CD4-positive, alpha-beta T cell treated with Interleukin-21 for 1 hour (primary cell): ENCODE data around the gene DRC3.
"Not testable (repeated sequence)": the region's sequence is repeated elsewhere in the genome, so short reads cannot be mapped to it uniquely, and the experiment has no call there.

Experiments used
- DNase-seq: peaks from one replicate; pipeline ENCODE4 v3.0.0-alpha.2; 2020

DRC3 gene

DNA sequence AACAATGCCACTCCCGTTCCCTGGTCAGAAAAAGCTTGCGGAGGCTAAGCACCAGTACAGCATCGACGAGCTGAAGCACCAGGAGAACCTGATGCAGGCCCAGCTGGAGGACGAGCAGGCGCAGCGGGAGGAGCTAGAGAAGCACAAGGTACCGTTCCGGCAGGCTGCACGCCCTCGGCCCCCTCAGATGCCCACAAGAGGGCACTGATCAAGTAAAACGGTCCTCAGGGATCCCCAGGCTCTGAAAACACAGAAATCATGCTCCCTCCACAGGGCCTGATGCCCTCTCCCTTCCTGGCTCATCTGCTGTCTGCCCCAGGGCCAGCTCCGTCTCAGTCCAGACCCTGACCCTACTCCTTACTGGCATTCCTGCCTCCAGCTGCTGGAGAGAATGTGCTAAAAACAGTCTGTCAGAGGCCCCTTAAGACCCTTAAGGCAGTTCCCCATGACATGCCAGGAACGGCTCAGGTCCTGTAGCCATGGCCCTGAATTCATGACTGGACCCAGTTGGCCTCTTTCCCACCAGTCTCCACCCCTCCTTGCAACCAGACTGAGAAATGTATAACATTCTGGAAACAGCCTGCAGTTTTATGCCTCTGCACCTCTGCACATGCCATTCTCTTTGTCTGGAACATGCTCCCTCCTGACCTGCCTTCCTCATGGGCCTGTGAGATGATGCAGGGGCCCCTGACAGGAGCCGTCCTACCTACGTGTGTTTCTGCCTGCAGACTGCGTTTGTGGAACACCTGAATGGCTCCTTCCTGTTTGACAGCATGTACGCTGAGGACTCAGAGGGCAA, 21.8 kb downstream of the DRC3 start:
- no peak for DNase-seq

DNA sequence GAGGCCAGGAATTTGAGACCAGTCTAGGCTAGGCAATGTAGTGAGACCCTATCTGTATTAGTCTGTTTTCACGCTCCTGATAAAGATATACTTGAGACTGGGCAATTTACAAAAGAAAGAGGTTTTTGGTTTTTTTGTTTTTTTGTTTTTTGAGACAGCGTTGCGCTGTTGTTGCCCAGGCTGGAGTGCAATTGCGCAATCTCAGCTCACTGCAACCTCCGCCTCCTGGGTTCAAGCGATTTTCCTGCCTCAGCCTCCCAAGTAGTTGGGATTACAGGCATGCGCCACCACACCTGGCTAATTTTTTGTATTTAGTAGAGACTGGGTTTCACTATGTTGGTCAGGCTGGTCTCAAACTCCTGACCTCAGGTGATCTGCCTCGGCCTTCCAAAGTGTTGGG, 23.2 kb downstream of the DRC3 start:
- DNase-seq: not testable (repeated sequence)

- DNase-seq: no peak
These were observed 26.3 kb downstream of the DRC3 start for GRCh38 chr17:17998934-17999333.

- no peak for DNase-seq
These were observed 26.8 kb downstream of the DRC3 start for GRCh38 chr17:17999364-18000029.

DNA sequence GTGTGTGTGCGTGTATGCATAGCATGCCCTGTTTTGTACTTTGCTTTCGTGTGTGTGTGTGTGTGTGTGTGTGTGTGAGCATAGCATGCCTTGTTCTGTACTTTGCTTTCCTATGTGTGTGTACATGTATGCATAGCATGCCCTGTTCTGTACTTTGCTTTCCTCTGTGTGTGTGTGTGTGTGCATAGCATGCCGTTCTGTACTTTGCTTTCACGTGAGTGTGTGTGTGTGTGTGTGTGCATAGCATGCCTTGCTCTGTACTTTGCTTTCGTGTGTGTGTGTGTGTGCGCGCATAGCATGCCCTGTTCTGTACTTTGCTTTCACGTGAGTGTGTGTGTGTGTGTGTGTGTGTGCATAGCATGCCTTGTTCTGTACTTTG, 27.4 kb downstream of the DRC3 start:
- DNase-seq: no peak

GRCh38 chr17:18002171-18002570, 29.5 kb downstream of the DRC3 start:
- DNase-seq: no peak

GRCh38 chr17:18004345-18004744, 31.7 kb downstream of the DRC3 start:
- no peak for DNase-seq

- no peak for DNase-seq
These were observed 32.2 kb downstream of the DRC3 start for GRCh38 chr17:18004884-18005305.

GRCh38 chr17:18005496-18005895, 32.8 kb downstream of the DRC3 start:
- DNase-seq: no peak

- DNase-seq: no peak
These were observed 34.0 kb downstream of the DRC3 start for GRCh38 chr17:18006495-18007239.

- no peak for DNase-seq
These were observed 36.0 kb downstream of the DRC3 start for GRCh38 chr17:18008496-18009268.

DNA sequence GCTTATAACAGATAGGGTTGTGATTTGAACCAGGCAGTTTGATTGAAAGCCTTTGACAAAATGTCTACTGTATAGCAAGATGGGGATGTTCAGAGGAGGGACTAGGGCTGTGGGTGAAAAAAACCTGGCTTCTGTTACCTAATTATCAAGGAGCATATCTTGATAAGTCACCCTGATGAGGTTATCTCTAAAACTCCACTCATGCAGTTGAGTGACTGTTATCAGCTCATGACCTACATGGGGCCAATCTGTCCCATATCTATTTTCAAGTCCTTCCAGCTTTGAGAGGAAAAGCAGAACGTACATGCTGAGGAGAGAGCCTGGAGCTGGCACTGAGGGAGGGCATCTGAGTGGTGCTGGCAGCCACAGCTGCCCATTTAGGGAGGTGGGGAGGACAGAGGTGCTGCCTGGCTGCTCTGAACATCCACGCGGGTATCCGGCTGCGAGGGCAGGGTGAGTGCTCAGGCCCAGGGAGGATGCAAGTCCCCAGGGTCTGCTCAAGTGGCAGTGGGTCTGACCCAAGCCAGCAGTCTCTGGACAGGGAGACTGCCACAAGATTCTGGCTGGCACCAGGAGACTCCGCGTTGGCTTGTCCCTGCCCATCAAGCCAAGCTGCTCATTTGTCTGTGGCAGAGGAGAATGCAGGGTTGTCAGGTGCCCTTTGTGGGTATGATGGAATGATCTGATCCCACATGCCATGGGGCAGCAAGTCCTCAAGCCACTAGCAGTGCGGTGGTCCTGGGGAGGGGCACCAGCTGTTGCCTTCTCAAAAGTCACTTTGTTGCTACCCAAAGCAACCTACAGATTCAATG, 37.2 kb downstream of the DRC3 start:
- no peak for DNase-seq

DNA sequence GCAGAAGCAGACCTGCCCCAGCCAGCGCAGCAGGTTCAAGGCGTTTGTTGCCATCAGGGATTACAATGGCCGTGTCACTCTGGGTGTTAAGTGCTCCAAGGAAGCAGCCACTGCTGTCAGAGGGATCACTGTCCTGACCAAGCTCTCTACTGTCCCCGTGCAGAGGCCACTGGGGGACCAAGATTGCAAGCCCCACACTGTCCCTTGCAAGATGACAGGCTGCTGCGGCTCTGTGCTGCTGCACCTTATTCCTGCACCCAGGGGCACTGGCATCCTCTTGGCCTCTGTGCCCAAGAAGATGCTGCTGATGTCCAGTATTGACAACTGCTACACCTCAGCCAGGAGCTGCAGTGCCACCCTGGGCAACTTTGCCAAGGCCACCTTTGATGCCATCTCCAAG, 38.6 kb downstream of the DRC3 start:
- no peak for DNase-seq

DNA sequence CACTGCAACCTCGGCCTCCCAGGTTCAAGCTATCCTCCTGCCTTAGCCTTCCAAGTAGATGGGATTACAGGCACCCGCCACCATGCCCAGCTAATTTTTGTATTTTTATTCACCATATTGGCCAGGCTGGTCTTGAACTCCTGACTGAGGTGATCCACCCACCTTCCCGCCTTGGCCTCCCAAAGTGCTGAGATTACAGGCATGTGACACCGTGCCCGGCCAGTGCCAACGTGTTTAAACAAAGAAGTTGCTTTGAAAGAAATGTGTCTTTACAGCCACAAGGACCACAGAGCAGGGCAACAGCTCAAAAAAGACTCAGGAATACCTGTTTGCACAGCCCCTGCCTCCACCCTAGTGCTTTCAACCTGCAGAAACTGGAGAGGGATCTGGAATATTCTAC, 41.3 kb downstream of the DRC3 start:
- no peak for DNase-seq

- DNase-seq: no peak
These were observed 42.9 kb downstream of the DRC3 start for GRCh38 chr17:18015593-18015992.

- no peak for DNase-seq
These were observed 43.8 kb downstream of the DRC3 start for GRCh38 chr17:18016426-18016825.

DNA sequence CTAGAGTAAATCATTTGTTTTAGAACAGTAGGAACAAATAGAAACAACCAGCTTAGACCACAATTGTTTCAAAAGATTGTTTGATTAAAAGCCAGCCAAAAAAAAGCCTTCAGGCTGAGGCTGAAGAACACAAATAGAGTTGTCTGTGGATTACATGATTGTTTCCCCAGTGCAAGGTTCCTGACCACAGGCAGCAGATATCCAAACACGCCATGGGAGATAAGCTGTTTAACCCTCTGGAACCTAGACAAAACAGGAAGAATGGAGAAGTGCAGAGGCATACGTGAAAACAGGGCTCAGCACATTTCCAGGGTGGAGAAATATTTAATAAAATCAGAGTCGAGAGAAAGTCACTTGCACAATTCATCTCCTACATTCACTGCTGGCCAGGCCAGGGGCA, 45.3 kb downstream of the DRC3 start:
- DNase-seq: no peak

DNA sequence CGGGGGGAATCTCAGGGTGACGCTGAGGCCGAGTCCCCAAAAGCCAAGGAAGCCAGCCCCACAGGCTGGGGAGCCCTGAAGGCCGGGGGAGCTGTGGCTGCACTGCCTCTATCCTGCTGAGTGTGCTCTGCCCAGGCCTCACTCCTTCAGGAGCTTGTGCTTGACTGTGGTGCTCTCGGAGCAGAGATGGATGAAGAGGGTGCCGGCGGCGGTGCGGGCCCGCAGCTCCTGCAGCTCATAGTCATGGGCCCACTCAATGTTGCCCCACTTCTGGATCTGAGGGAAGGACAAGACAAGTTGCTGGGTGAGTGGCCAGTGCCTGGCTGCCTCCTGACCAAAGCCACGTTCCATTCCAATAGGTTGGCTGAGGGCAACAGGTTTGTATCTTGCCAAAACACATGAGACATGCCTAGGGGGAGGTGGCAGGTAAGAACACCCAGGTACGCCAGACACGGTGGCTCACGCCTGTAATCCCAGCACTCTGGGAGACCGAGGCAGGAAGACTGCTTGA, 45.8 kb downstream of the DRC3 start:
- no peak for DNase-seq

- DNase-seq: no peak
These were observed 47.1 kb downstream of the DRC3 start for GRCh38 chr17:18019838-18020154.

DNA sequence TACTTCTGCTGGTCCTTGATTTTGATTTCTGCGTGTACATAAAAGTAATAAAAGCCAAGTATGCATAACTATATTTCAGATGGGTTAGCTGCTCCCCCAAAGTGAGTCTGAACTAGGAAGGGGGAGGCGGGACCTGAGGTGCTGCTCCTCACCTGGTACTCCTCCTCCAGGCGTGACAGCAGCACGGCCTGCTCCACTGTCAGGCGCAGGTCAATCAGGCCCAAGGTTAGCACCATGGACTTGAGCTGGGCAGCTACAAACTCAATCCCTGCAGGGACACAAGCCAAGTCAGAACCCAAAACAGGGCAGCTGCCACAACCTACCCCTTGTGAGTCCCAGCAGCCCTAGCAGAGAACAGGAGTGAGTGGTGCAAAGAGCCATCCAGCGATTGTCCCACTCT, 48.3 kb downstream of the DRC3 start:
- DNase-seq: no peak

GRCh38 chr17:18021372-18021771, 48.7 kb downstream of the DRC3 start:
- no peak for DNase-seq
